GM12892 (cell line): ENCODE data around the gene POLR2I.

Experiments used
- POLR2A ChIP-seq: IDR thresholded peaks from 2 replicates; pipeline ENCODE4 v1.6.1; 2011; ENCODE audit warnings: low read depth, low read length, control low read depth
- POLR2AphosphoS5 ChIP-seq: IDR thresholded peaks from 2 replicates; pipeline ENCODE4 v1.6.1; 2011; ENCODE audit warnings: low read depth, low read length, control low read depth

DNA sequence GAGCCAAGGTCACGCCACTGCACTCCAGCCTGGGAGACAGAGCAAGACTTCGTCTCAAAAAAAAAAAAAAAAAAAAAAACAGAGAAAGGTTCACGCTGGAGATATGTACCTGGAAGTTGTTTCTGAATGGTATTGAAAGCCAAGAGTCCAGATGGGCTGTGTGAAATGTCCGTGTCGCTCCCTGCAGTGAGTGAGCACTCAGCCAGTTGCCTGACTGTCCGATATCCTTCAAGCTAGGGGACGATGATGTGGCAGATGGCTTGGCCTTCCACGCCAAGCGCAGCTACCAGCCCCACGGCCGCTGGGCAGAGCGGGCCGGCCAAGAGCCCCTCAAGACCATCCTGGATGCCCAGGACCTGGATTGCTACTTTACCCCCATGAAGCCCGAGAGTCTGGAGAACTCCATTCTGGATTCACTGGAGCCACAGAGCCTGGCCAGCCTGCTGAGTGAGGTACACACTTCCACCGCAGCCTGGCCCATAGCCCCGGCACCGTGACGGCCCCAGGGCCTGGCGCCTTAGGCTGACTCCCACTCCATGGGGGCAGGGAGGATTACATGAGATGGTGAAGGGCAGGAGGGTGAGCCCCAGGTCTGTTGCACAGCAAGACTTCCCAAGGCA lies 15.4 kb downstream of the POLR2I start:
- TF ChIP-seq POLR2AphosphoS5: no peak
- TF ChIP-seq POLR2A: no peak
